Keratinocyte (primary cell): Measurements from ENCODE around the gene MRPS18C. TPM values are rescaled to one million over a fixed set of nuclear protein-coding genes. Genes with fewer than 3 reads are reported as not detected.
"Not testable (repeated sequence)": the region's sequence is repeated elsewhere in the genome, so short reads cannot be mapped to it uniquely, and the experiment has no call there.

Experiments
- DNase-seq: peaks from one replicate; pipeline ENCODE4 v3.0.0-alpha.2; 2011; ENCODE audit warnings: low read depth, missing footprints, low spot score
- FAIRE-seq: peaks from 2 replicates; lab custom pipeline; 2011; peaks lifted over from hg19 to GRCh38; lab: Jason Lieb, UNC
- H2AFZ ChIP-seq: 2 replicates; pipeline ENCODE4 v1.6.0; 2012; ENCODE audit warnings: low read length, control low read depth, inconsistent platforms; ENCODE audit not compliant: control insufficient read depth
- H3K27ac ChIP-seq: 2 replicates; pipeline ENCODE4 v1.5.1; 2011; ENCODE audit warnings: low read length; ENCODE audit not compliant: control insufficient read depth, insufficient read depth
- H3K27me3 ChIP-seq: 3 replicates; pipeline ENCODE4 v1.6.0; 2011; ENCODE audit warnings: low read length; ENCODE audit not compliant: control insufficient read depth, insufficient read depth; ENCODE audit errors: extremely low read depth
- H3K36me3 ChIP-seq, 2 experiments: 2 replicates in 1 of 2; 3 replicates in 1 of 2; pipeline ENCODE4 v1.5.1; 2011; ENCODE audit warnings: low read length in 2 of 2, mild to moderate bottlenecking in 1 of 2; ENCODE audit not compliant: control insufficient read depth in 2 of 2, insufficient read depth in 2 of 2; ENCODE audit errors: extremely low read depth in 1 of 2
- H3K4me1 ChIP-seq: 3 replicates; pipeline ENCODE4 v1.5.1; 2011; ENCODE audit warnings: low read length; ENCODE audit not compliant: control insufficient read depth, insufficient read depth; ENCODE audit errors: extremely low read depth
- H3K4me2 ChIP-seq: 3 replicates; pipeline ENCODE4 v1.6.0; 2011; ENCODE audit warnings: low read depth, low read length; ENCODE audit not compliant: control insufficient read depth, insufficient read depth; ENCODE audit errors: extremely low read depth
- H3K4me3 ChIP-seq, 3 experiments: fragments of 200-600 bp in 1 of 3; sonication (generic) in 1 of 3; 2 replicates in 2 of 3; 3 replicates in 1 of 3; pipeline ENCODE4 v1.5.1; 2011 to 2016; ENCODE audit warnings: low read length in 3 of 3, mild to moderate bottlenecking in 3 of 3, control low read depth in 2 of 3, inconsistent platforms in 1 of 3, low read depth in 1 of 3, mixed read lengths in 1 of 3, mixed run types in 1 of 3, moderate library complexity in 1 of 3; ENCODE audit not compliant: control insufficient read depth in 2 of 3, insufficient read depth in 2 of 3; ENCODE audit errors: extremely low read depth in 1 of 3
- H3K79me2 ChIP-seq: 2 replicates; pipeline ENCODE4 v1.6.0; 2012; ENCODE audit warnings: low read length; ENCODE audit not compliant: control insufficient read depth, insufficient read depth
- H3K9ac ChIP-seq: 3 replicates; pipeline ENCODE4 v1.6.0; 2011; ENCODE audit warnings: low read length; ENCODE audit not compliant: control insufficient read depth, insufficient read depth; ENCODE audit errors: extremely low read depth
- H3K9me1 ChIP-seq: 3 replicates; pipeline ENCODE4 v1.6.0; 2011; ENCODE audit warnings: low read length; ENCODE audit not compliant: control insufficient read depth, insufficient read depth; ENCODE audit errors: extremely low read depth
- H3K9me3 ChIP-seq: 2 replicates; pipeline ENCODE4 v1.5.1; 2012; ENCODE audit warnings: low read depth, low read length; ENCODE audit not compliant: control insufficient read depth
- H4K20me1 ChIP-seq: 3 replicates; pipeline ENCODE4 v1.6.0; 2011; ENCODE audit warnings: low read length; ENCODE audit not compliant: control insufficient read depth, insufficient read depth; ENCODE audit errors: extremely low read depth
- CTCF ChIP-seq, 3 experiments: IDR thresholded peaks in 1 of 3; conservative IDR thresholded peaks in 1 of 3; optimal IDR thresholded peaks in 1 of 3; 2 replicates in 2 of 3; 3 replicates in 1 of 3; pipeline versions ENCODE3 to v1.5.1; 2011; ENCODE audit warnings: low read length in 3 of 3, mild to moderate bottlenecking in 3 of 3, moderate library complexity in 2 of 3, control low read depth in 1 of 3, inconsistent platforms in 1 of 3; ENCODE audit not compliant: insufficient read depth in 2 of 3; ENCODE audit errors: extremely low read depth in 1 of 3
- EZH2 ChIP-seq: IDR thresholded peaks from one replicate; pipeline ENCODE4 v1.6.1; 2012; ENCODE audit warnings: inconsistent platforms, mild to moderate bottlenecking, low read length, moderate library complexity
- dilution Hi-C: fragments of 300-500 bp; cut with MboI; formaldehyde crosslinking; loops from one replicate; pipeline ENCODE4 v1.7.0; 2020; ENCODE audit warnings: low sequenced_read_pairs; ENCODE audit not compliant: extremely low pct_ligation_motif_present
- polyA plus RNA-seq, 5 experiments: library from polyadenylated mRNA; depleted of rRNA in 3 of 5; stranded (reverse) in 3 of 5; stranded (forward) in 1 of 5; unstranded in 1 of 5; fragments of >200 nt; gene quantifications; 1 replicate in 1 of 5; 2 replicates in 3 of 5; 3 replicates in 1 of 5; pipeline versions ENCODE4 v1.2.1 to v1.2.3, GENCODE V29; 2011 to 2012; ENCODE audit warnings: missing spikeins in 2 of 5, low read depth in 1 of 5, low replicate concordance in 1 of 5

MRPS18C gene
- polyA plus RNA-seq, 1 donor (not counting 4 experiments of a cell fraction or from before 2014, with no cell fraction given) = 55.4 TPM

GRCh38 chr4:83498187-83498586, 42.3 kb downstream of the MRPS18C start:
- Histone ChIP-seq H3K79me2 (no peaks in the 10 kb centered on the region), H4K20me1 (no peaks in the 10 kb centered on the region), H2AFZ (no peak overlapping the region), H3K36me3 (no peaks in the 10 kb centered on the region), H3K27me3 (no peaks in the 10 kb centered on the region), H3K4me3 (no peak overlapping the region), H3K9me1 (no peaks in the 10 kb centered on the region), H3K4me2 (no peak overlapping the region), H3K9me3 (no peaks in the 10 kb centered on the region), H3K9ac (no peak overlapping the region), H3K27ac (no peak overlapping the region), H3K4me1 (no peaks in the 10 kb centered on the region)
- no peak for TF ChIP-seq CTCF (optimal IDR thresholded peaks at IDR 0.05 in 1 of 3, IDR thresholded peaks at IDR 0.05 in 1 of 3, conservative IDR thresholded peaks at IDR 0.05 in 1 of 3; ENCODE audit: extremely low read depth in 1 of 3, insufficient read depth in 2 of 3, low read length in 3 of 3)
- no peak for TF ChIP-seq EZH2
- FAIRE-seq (no peak), DNase-seq (no peak)
- dilution Hi-C loops = no loop called here

GRCh38 chr4:83501671-83502070, 45.8 kb downstream of the MRPS18C start:
- H3K27ac ChIP-seq, H3K36me3 ChIP-seq, FAIRE-seq, H4K20me1 ChIP-seq, H3K27me3 ChIP-seq, H3K4me2 ChIP-seq, H3K79me2 ChIP-seq, H3K4me1 ChIP-seq, H3K4me3 ChIP-seq, H2AFZ ChIP-seq, H3K9me1 ChIP-seq, H3K9me3 ChIP-seq, H3K9ac ChIP-seq, DNase-seq: not testable (repeated sequence)
- dilution Hi-C loops = loop anchor here (10.0 kb wide), 1 partner anchor 133 kb away; no protein-coding TSS in a partner anchor

- no peak overlapping the region for H3K4me3 ChIP-seq
- H3K36me3 ChIP-seq = no peaks in the 10 kb centered on the region
- DNase-seq = no peak
- H3K27me3 ChIP-seq = no peaks in the 10 kb centered on the region
- no peaks in the 10 kb centered on the region for H3K9me3 ChIP-seq
- TF ChIP-seq CTCF (optimal IDR thresholded peaks at IDR 0.05 in 1 of 3, IDR thresholded peaks at IDR 0.05 in 1 of 3, conservative IDR thresholded peaks at IDR 0.05 in 1 of 3; ENCODE audit: extremely low read depth in 1 of 3, insufficient read depth in 2 of 3, low read length in 3 of 3) = no peak
- no peak for TF ChIP-seq EZH2
- no peaks in the 10 kb centered on the region for H3K4me1 ChIP-seq
- H3K9me1 ChIP-seq = no peaks in the 10 kb centered on the region
- FAIRE-seq = no peak
- H4K20me1 ChIP-seq = no peaks in the 10 kb centered on the region
- no peak overlapping the region for H2AFZ ChIP-seq
- no peak overlapping the region for H3K27ac ChIP-seq
- H3K9ac ChIP-seq = no peak overlapping the region
- no peak overlapping the region for H3K4me2 ChIP-seq
- H3K79me2 ChIP-seq = no peaks in the 10 kb centered on the region
- dilution Hi-C loops = loop anchor here (10.0 kb wide), 1 partner anchor 131 kb away; no protein-coding TSS in a partner anchor
Observed at GRCh38 chr4:83503974-83504373, 48.1 kb downstream of the MRPS18C start.
